ENCODE results near the gene GOLIM4. TPM values are rescaled to one million over a fixed set of nuclear protein-coding genes. Genes with fewer than 3 reads are reported as not detected.
"Not testable (repeated sequence)": the region's sequence is repeated elsewhere in the genome, so short reads cannot be mapped to it uniquely, and the experiment has no call there.

GOLIM4 gene
- total and polyA plus RNA-seq, 12 donors: 6.5 to 25.2 (median 17.0) TPM

GRCh38 chr3:168062679-168063078 is 33.0 kb downstream of the GOLIM4 start:
- DNase-seq: no peak
- no peaks in the 10 kb centered on the region for H3K9me3 ChIP-seq (replicated peaks in 1 of 3)
- no peak for TF ChIP-seq POLR2A (IDR thresholded peaks at IDR 0.05)
- no peak for TF ChIP-seq CTCF (IDR thresholded peaks at IDR 0.05)
- no peaks in the 10 kb centered on the region for H3K36me3 ChIP-seq (replicated peaks in 1 of 2)
- H3K4me3 ChIP-seq: no peak overlapping the region
- H3K27ac ChIP-seq: no peak overlapping the region
- H3K27me3 ChIP-seq: no peaks in the 10 kb centered on the region
- peaks cover 0 to 28% of the 10 kb centered on the region in 2 donors for H3K4me1 ChIP-seq (replicated peaks in 1 of 2)
- WGBS, 4 donors: 85 to 89% (median 88%) methylated on average over 6 of the region's 6 CpGs
- intact Hi-C loops (cut with DNase I): loop anchor here in 1 of 2 donors (5.0 kb wide), 1 partner anchor 110 kb away; no protein-coding TSS in a partner anchor

- Histone ChIP-seq H3K9me3 (replicated peaks in 1 of 3) (no peaks in the 10 kb centered on the region), H3K27me3 (no peaks in the 10 kb centered on the region), H3K4me1 (replicated peaks in 1 of 2) (peaks cover 0 to 20% of the 10 kb centered on the region in 2 donors), H3K36me3 (replicated peaks in 1 of 2) (no peaks in the 10 kb centered on the region), H3K27ac (no peak overlapping the region), H3K4me3 (no peak overlapping the region)
- no peak for TF ChIP-seq POLR2A (IDR thresholded peaks at IDR 0.05)
- no peak for TF ChIP-seq CTCF (IDR thresholded peaks at IDR 0.05)
- 78 to 88% (median 85%) methylated on average over 5 of the region's 5 CpGs for WGBS, 4 donors
- intact Hi-C loops (cut with DNase I): loop anchor here in 1 of 2 donors (5.0 kb wide), 1 partner anchor 111 kb away; no protein-coding TSS in a partner anchor
- no peak for DNase-seq
Measured at GRCh38 chr3:168061332-168061996, 34.3 kb downstream of the GOLIM4 start.

- DNase-seq: no peak
- no peaks in the 10 kb centered on the region for H3K36me3 ChIP-seq (replicated peaks in 1 of 2)
- H3K27ac ChIP-seq: no peak overlapping the region
- no peaks in the 10 kb centered on the region for H3K27me3 ChIP-seq
- peaks cover 0 to 9% of the 10 kb centered on the region in 2 donors for H3K4me1 ChIP-seq (replicated peaks in 1 of 2)
- TF ChIP-seq CTCF (IDR thresholded peaks at IDR 0.05) (no peak), POLR2A (IDR thresholded peaks at IDR 0.05) (no peak)
- no peak overlapping the region for H3K4me3 ChIP-seq
- intact Hi-C loops (cut with DNase I): loop anchor here in 1 of 2 donors (5.0 kb wide), 1 partner anchor 112 kb away; no protein-coding TSS in a partner anchor
- WGBS, 4 donors: 90 to 98% (median 97%) methylated on average over 3 of the region's 3 CpGs
- H3K9me3 ChIP-seq (replicated peaks in 1 of 3): no peaks in the 10 kb centered on the region
Measured at GRCh38 chr3:168060317-168060716, 35.4 kb downstream of the GOLIM4 start.

- Histone ChIP-seq H3K27ac (no peak overlapping the region), H3K9me3 (replicated peaks in 1 of 3) (no peaks in the 10 kb centered on the region), H3K4me3 (no peak overlapping the region), H3K4me1 (replicated peaks in 1 of 2) (peaks cover 0 to 4% of the 10 kb centered on the region in 2 donors), H3K36me3 (replicated peaks in 1 of 2) (no peaks in the 10 kb centered on the region), H3K27me3 (no peaks in the 10 kb centered on the region)
- 73 to 83% (median 75%) methylated on average over 2 of the region's 2 CpGs for WGBS, 4 donors
- intact Hi-C loops (cut with DNase I): no loop called here
- TF ChIP-seq CTCF (IDR thresholded peaks at IDR 0.05) (no peak), POLR2A (IDR thresholded peaks at IDR 0.05) (no peak)
- DNase-seq: no peak
Measured at GRCh38 chr3:168058481-168058880, 37.2 kb downstream of the GOLIM4 start.

GRCh38 chr3:168056398-168057230 is 39.1 kb downstream of the GOLIM4 start:
- H3K27ac ChIP-seq; H3K9me3 ChIP-seq (replicated peaks in 1 of 3); intact Hi-C loops (cut with DNase I); H3K4me3 ChIP-seq; H3K36me3 ChIP-seq (replicated peaks in 1 of 2); DNase-seq; H3K27me3 ChIP-seq: not testable (repeated sequence)
- peaks cover 0 to 13% of the 10 kb centered on the region in 2 donors for H3K4me1 ChIP-seq (replicated peaks in 1 of 2)
- WGBS, 4 donors: 95 to 98% (median 97%) methylated on average over 6 to 7 of the region's 7 CpGs
